ENCODE measurements around the gene XPR1. TPM values are rescaled to one million over a fixed set of nuclear protein-coding genes. Genes with fewer than 3 reads are reported as not detected.
A peak's percentile ranks its signal among the peaks of the same experiment; 100 is the strongest.

XPR1 gene
- total RNA-seq, 1 experiment from 2014 or later = 39.7 TPM

DNA sequence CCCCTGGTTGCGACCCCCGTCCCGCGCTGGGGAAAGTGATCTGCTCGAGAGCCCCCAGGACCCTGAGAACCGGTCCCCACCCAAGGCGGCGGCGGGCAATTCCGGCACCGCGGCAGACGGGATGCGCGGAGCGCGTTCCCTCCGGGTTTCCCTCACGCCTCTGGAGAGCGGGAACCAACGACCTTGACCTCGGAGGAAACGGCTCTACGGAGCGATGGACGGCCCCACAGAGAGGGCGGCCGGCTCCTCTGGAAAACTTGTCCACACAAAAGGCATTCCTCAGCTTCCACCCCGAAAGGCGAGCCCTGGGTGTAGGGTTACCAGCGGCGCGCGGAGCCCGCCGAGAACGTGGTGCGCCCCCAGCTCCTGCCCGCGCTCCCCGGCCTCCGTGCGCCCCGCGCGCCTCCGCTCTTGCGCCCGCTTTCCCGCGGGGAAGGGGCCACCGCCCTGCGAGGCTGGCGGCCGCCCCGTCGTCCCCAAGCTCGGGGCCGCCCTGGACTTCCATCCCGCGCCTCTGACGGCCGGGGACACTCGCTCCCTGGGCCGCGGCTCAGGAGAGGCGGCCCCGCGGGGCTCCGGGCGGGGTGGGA lies 280.5 kb downstream of the XPR1 start:
- Mint-ChIP-seq H3K4me3 (ENCODE audit: unreplicated experiment) (no peak overlapping the region), H3K9me3 (ENCODE audit: unreplicated experiment) (no peaks in the 10 kb centered on the region), H3K36me3 (ENCODE audit: insufficient read depth, unreplicated experiment) (no peaks in the 10 kb centered on the region), H3K27me3 (ENCODE audit: insufficient read depth, unreplicated experiment) (no peaks in the 10 kb centered on the region), H3K4me1 (ENCODE audit: insufficient read depth, unreplicated experiment) (no peaks in the 10 kb centered on the region), H3K27ac (ENCODE audit: low read depth, unreplicated experiment) (no peak overlapping the region)
- TF ChIP-seq, protein P1, sequence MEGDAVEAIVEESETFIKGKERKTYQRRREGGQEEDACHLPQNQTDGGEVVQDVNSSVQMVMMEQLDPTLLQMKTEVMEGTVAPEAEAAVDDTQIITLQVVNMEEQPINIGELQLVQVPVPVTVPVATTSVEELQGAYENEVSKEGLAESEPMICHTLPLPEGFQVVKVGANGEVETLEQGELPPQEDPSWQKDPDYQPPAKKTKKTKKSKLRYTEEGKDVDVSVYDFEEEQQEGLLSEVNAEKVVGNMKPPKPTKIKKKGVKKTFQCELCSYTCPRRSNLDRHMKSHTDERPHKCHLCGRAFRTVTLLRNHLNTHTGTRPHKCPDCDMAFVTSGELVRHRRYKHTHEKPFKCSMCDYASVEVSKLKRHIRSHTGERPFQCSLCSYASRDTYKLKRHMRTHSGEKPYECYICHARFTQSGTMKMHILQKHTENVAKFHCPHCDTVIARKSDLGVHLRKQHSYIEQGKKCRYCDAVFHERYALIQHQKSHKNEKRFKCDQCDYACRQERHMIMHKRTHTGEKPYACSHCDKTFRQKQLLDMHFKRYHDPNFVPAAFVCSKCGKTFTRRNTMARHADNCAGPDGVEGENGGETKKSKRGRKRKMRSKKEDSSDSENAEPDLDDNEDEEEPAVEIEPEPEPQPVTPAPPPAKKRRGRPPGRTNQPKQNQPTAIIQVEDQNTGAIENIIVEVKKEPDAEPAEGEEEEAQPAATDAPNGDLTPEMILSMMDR (IDR thresholded peaks at IDR 0.05; ENCODE audit: unreplicated experiment) = no peak
- no peak for DNase-seq (ENCODE audit: unreplicated experiment)
- intact Hi-C loops (cut with micrococcal nuclease) = no loop called here
- no TSS peak for BruUV-seq (replicated peaks)
- CTCF ChIA-PET = interaction anchor here (1.2 kb wide), 1 partner anchor 16 kb away, joined by 7 read pairs; no protein-coding TSS in a partner anchor
- POLR2A ChIA-PET = no interaction called here

DNA sequence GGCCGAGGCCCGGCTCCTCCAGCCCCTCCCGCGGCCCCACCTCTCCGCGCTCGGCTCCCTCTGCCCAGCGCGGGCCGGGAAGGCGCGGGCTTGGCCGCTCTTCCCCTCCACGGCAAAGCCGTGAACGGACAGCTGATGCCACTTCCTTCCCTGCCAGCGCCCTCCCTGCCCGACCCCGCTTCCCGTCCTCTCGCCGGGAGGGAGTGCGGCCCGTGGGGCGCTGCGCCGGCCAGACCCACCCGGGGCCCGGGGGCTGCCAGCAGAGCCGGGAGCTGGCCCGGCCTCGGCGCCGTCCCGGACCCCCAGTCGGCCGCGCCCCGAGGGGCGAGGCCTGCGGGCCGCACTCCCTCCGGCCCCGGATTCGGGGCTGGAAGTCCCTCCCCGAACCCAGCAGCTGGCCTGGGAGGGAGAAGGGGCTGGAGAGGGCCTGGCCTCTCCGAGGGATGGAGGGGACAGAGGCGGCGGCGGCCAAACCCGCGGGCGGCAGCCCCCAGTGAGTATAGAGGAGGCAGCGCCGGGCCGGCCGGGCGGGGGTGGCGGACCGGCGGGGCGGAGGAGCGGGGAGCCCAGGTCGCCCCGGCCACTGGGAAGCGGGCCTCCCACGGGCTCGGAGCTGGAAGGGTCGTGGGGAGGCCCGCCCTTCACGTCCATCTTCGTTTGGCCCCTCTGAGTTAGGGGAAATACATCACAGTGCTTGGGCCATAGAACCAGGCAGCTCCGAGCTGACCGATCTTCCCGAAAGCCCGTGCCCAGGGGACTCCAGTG lies 281.2 kb downstream of the XPR1 start, which contains the start of gene KIAA1614:
TSS of gene KIAA1614 (plus strand) at position 97 of the 765 bp plus-strand sequence. CDS start at position 444, 347 bp downstream.
- ChIA-PET POLR2A (no interaction called here), CTCF (interaction anchor here (1.2 kb wide), 1 partner anchor 16 kb away, joined by 7 read pairs; no protein-coding TSS in a partner anchor)
- Mint-ChIP-seq H3K4me3 (ENCODE audit: unreplicated experiment) (peak within 1 kb of the TSS; percentile 21), H3K36me3 (ENCODE audit: insufficient read depth, unreplicated experiment) (no peaks in the 10 kb centered on the region), H3K27ac (ENCODE audit: low read depth, unreplicated experiment) (no peak within 1 kb of the TSS), H3K4me1 (ENCODE audit: insufficient read depth, unreplicated experiment) (no peaks in the 10 kb centered on the region), H3K9me3 (ENCODE audit: unreplicated experiment) (no peaks in the 10 kb centered on the region), H3K27me3 (ENCODE audit: insufficient read depth, unreplicated experiment) (no peaks in the 10 kb centered on the region)
- intact Hi-C loops (cut with micrococcal nuclease) = no loop called here
- BruUV-seq (replicated peaks) = no TSS peak
- TF ChIP-seq, protein P1 (IDR thresholded peaks at IDR 0.05; ENCODE audit: unreplicated experiment) = no peak
- DNase-seq (ENCODE audit: unreplicated experiment) = no peak

DNA sequence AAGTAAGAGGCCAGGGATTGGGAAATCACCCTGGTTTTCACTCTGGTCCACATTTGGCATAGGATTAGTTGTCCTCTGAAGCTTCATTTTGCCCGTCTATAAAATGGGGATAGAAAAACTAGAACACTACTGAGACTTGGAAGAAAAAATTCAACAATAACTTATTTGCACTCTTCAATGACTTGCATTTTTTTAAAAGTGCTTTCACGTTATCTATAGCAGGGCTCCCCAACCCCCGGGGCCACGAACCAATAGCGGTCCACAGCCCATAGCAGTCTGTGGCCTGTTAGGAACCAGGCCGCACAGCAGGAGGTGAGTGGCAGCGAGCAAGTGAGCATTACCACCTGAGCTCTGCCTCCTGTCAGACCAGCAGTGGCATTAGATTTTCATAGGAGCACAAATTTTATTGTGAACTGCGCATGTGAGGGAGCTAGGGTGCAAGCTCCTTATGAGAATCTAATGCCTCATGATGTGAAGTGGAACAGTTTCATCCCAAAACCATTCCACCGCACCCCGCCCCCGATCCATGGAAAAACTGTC lies 283.7 kb downstream of the XPR1 start:
- TF ChIP-seq, protein P1 (IDR thresholded peaks at IDR 0.05; ENCODE audit: unreplicated experiment) = no peak
- Mint-ChIP-seq H3K4me1 (ENCODE audit: insufficient read depth, unreplicated experiment) (no peaks in the 10 kb centered on the region), H3K36me3 (ENCODE audit: insufficient read depth, unreplicated experiment) (no peaks in the 10 kb centered on the region), H3K27ac (ENCODE audit: low read depth, unreplicated experiment) (no peak overlapping the region), H3K9me3 (ENCODE audit: unreplicated experiment) (no peaks in the 10 kb centered on the region), H3K27me3 (ENCODE audit: insufficient read depth, unreplicated experiment) (no peaks in the 10 kb centered on the region), H3K4me3 (ENCODE audit: unreplicated experiment) (no peak overlapping the region)
- no TSS peak for BruUV-seq (replicated peaks)
- intact Hi-C loops (cut with micrococcal nuclease) = no loop called here
- ChIA-PET CTCF (interaction anchor here (0.6 to 1.7 kb wide), 6 partner anchors 10 to 1352 kb away, joined by 3 to 6 read pairs (median 3); no protein-coding TSS in a partner anchor), POLR2A (no interaction called here)
- no peak for DNase-seq (ENCODE audit: unreplicated experiment)
